Measurements from ENCODE around the gene EMC8.

Gene EMC8

DNA sequence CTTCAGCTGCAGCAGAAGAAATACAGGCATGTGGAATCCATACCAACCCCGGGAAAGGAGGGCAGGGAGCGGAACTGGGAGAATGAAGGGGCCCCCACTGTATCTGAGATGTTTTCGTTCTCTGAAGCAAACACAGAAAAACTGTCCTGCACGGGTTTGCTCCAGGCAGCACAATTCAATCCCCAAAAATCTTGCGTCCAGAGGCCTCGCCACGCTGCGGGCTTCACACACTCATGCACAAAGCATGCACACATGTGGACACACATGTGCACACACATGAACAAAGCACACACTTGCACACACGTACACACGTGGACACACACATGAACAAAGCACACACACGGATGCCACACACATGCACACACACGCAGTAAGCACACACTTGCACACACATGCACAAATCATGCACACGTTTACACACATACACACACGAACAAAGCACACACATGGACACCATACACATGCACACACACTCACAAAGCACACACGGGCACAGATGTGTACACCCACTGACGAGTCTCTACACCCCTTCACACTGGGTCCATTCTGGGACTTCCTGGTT is 27.4 kb upstream of the EMC8 start:
- no peak for TF ChIP-seq ZFX (IDR thresholded peaks at IDR 0.05; ENCODE audit: borderline replicate concordance)
- TF ChIP-seq, protein P1, sequence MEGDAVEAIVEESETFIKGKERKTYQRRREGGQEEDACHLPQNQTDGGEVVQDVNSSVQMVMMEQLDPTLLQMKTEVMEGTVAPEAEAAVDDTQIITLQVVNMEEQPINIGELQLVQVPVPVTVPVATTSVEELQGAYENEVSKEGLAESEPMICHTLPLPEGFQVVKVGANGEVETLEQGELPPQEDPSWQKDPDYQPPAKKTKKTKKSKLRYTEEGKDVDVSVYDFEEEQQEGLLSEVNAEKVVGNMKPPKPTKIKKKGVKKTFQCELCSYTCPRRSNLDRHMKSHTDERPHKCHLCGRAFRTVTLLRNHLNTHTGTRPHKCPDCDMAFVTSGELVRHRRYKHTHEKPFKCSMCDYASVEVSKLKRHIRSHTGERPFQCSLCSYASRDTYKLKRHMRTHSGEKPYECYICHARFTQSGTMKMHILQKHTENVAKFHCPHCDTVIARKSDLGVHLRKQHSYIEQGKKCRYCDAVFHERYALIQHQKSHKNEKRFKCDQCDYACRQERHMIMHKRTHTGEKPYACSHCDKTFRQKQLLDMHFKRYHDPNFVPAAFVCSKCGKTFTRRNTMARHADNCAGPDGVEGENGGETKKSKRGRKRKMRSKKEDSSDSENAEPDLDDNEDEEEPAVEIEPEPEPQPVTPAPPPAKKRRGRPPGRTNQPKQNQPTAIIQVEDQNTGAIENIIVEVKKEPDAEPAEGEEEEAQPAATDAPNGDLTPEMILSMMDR (IDR thresholded peaks at IDR 0.05), result no peak
- H3K27ac ChIP-seq, result no peak overlapping the region

DNA sequence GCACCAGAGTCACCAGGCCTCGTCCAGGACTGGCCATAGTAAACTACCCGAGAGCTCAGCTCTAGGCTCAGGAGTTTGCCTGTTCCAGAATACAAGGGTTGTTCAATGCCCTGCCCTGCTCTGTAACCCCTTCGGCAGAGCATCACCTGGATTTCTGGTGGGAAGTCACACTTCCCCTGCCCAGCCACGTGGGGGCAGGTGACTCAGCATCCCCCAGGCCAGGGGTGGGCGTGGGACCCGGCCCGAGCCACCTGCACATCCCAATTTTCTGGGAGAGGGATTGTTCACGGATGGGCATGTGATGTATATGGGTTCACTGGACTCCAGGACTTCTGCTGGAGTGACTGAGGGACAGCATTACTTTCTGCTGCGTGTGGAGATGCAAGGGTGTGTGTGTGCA is 26.0 kb upstream of the EMC8 start:
- no peak for TF ChIP-seq ZFX (IDR thresholded peaks at IDR 0.05; ENCODE audit: borderline replicate concordance)
- TF ChIP-seq, protein P1 (IDR thresholded peaks at IDR 0.05), result peak; percentile 18
- H3K27ac ChIP-seq, result no peak overlapping the region

DNA sequence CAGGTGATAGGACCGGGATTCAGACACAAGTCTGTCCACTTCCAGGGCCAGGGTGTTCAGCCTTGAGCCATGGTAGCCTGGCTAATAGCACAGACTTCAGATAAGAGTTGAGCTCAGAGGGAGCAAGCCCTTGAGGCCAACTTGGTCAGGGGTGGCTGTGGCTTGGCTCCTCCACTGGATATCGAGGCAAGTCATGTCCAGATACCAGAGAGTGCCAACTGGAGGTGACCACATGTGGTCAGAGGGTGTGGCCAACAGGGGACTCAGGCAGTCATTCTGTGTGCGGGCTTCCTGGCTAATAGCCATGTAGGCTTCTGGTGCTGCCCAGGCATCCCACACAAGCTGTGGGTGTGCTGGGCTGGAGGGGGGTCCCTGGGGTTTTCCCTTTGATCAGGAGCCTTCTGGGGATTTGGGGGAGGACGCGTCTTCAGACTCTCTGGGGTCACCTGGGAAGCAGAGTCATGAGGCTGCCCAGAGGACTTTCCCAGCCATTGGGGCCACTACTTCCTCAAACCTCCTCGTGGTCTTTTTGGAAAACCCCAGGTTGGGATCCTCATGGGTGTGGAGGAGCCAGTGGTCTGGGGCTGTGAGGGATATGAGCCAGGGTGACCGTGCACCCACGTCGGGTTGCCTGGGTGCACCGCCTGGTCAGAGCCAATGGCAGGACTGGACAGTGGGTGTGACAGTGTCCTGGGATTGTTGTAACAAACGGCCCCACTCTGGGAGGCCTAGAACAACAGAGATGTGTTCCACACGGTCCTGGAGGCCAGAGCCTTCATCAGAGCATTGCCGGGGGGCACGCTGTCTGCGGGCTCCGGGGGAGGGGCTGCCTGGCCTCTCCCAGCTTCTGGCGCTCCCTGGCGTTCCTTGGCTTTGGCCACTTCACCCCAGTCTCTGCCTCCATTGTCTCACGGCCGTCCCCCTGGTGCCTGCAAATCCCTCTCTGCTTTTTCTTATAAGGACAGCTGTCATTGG is 25.1 kb upstream of the EMC8 start:
- no peak overlapping the region for H3K27ac ChIP-seq
- no peak for TF ChIP-seq ZFX (IDR thresholded peaks at IDR 0.05; ENCODE audit: borderline replicate concordance)
- TF ChIP-seq, protein P1 (IDR thresholded peaks at IDR 0.05), result no peak

DNA sequence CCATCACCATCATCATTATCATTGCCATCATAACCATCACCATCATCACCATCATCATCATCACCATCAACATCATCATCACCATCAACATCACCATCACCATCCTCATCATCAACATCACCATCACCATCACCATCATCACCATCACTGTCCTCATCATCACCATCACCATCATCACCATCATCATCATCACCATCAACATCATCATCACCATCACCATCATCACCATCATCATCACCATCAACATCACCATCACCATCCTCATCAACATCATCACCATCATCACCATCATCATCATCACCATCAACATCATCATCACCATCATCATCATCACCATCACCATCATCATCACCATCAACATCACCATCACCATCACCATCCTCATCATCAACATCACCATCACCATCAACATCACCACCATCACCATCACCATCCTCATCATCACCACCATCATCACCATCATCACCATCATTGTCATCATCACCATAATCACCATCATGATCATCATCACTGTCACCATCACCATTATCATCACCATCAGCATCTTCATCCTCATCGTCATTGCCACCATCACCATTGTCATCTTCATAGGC is 24.1 kb upstream of the EMC8 start:
- TF ChIP-seq, protein P1 (IDR thresholded peaks at IDR 0.05), result no peak
- no peak for TF ChIP-seq ZFX (IDR thresholded peaks at IDR 0.05; ENCODE audit: borderline replicate concordance)
- no peak overlapping the region for H3K27ac ChIP-seq

- TF ChIP-seq, protein P1 (IDR thresholded peaks at IDR 0.05), result no peak
- no peak for TF ChIP-seq ZFX (IDR thresholded peaks at IDR 0.05; ENCODE audit: borderline replicate concordance)
- no peak overlapping the region for H3K27ac ChIP-seq
Observed at GRCh38 chr16:85822145-85822544, 22.8 kb upstream of the EMC8 start.

DNA sequence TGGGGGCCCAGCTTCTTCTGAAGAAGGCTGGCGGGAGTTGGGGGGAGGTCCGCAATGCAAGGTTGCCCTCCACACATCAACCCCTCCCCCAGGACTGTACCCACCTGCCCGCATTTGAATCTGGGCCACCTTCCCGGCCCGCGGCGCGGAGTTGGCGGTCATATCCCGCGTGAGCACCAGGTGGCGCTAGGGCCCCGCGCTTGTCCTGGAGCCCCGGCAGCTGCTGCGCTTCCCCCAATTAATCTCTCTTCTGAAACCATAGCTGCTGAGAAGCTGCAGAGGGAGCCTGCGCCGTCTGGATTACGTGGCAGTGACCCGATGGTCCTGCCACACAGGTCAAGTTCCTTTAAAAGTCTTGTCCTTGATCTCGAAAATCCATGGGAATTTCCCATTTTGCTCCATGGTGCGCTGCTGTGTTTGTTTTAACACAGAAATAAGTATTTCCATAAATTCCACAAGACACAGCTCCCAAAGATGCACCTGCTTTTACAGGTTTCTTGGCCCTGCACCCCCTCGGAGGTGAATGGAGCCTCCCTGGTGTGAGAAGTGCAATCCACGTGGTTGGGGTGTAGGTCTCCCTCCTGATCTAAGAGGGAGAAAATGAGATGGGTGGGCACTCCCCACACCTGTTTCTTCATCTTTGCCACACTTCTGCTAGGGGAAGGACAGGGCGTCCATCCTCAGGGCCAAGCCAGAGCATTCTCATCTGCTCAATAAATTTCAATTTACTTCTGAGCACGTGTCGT is 22.2 kb upstream of the EMC8 start:
- no peak for TF ChIP-seq ZFX (IDR thresholded peaks at IDR 0.05; ENCODE audit: borderline replicate concordance)
- TF ChIP-seq, protein P1 (IDR thresholded peaks at IDR 0.05), result peak; percentile 96
- no peak overlapping the region for H3K27ac ChIP-seq
